ENCODE results near the gene UGT2B7.
"Not testable (repeated sequence)": the region's sequence is repeated elsewhere in the genome, so short reads cannot be mapped to it uniquely, and the experiment has no call there.

The UGT2B7 gene

GRCh38 chr4:69088473-69088872, 7.8 kb upstream of the UGT2B7 start:
- no peak for DNase-seq (ENCODE audit: low read depth)

GRCh38 chr4:69089388-69089787, 6.9 kb upstream of the UGT2B7 start:
- DNase-seq (ENCODE audit: low read depth): no peak

GRCh38 chr4:69092190-69092589, 4.1 kb upstream of the UGT2B7 start:
- no peak for DNase-seq (ENCODE audit: low read depth)

- DNase-seq (ENCODE audit: low read depth): no peak
These were observed 3.2 kb upstream of the UGT2B7 start for GRCh38 chr4:69092980-69093568.

- DNase-seq (ENCODE audit: low read depth): no peak
These were observed 2.6 kb upstream of the UGT2B7 start for GRCh38 chr4:69093681-69094080.

- DNase-seq (ENCODE audit: low read depth): peak; percentile 48
These were observed 958 bp upstream of the UGT2B7 start for GRCh38 chr4:69095301-69095731.

GRCh38 chr4:69096810-69097209, 536 bp downstream of the UGT2B7 start:
- no peak for DNase-seq (ENCODE audit: low read depth)

- no peak for DNase-seq (ENCODE audit: low read depth)
These were observed 2.2 kb downstream of the UGT2B7 start for GRCh38 chr4:69098470-69098869.

- no peak for DNase-seq (ENCODE audit: low read depth)
These were observed 3.6 kb downstream of the UGT2B7 start for GRCh38 chr4:69099910-69100309.

GRCh38 chr4:69102668-69103067, 6.4 kb downstream of the UGT2B7 start:
- DNase-seq (ENCODE audit: low read depth): not testable (repeated sequence)

- no peak for DNase-seq (ENCODE audit: low read depth)
These were observed 8.5 kb downstream of the UGT2B7 start for GRCh38 chr4:69104719-69105275.

- DNase-seq (ENCODE audit: low read depth): not testable (repeated sequence)
These were observed 19.0 kb downstream of the UGT2B7 start for GRCh38 chr4:69115151-69115850.

- DNase-seq (ENCODE audit: low read depth): no peak
These were observed 19.6 kb downstream of the UGT2B7 start for GRCh38 chr4:69115851-69116213.

GRCh38 chr4:69116645-69117321, 20.5 kb downstream of the UGT2B7 start:
- no peak for DNase-seq (ENCODE audit: low read depth)

- no peak for DNase-seq (ENCODE audit: low read depth)
These were observed 24.6 kb downstream of the UGT2B7 start for GRCh38 chr4:69120870-69121269.

- no peak for DNase-seq (ENCODE audit: low read depth)
These were observed 26.2 kb downstream of the UGT2B7 start for GRCh38 chr4:69122476-69122875.

GRCh38 chr4:69124941-69125340, 28.7 kb downstream of the UGT2B7 start:
- DNase-seq (ENCODE audit: low read depth): no peak

GRCh38 chr4:69126024-69126423, 29.8 kb downstream of the UGT2B7 start:
- no peak for DNase-seq (ENCODE audit: low read depth)

- DNase-seq (ENCODE audit: low read depth): no peak
These were observed 37.7 kb downstream of the UGT2B7 start for GRCh38 chr4:69133993-69134392.

- DNase-seq (ENCODE audit: low read depth): no peak
These were observed 38.2 kb downstream of the UGT2B7 start for GRCh38 chr4:69134471-69134870.

- DNase-seq (ENCODE audit: low read depth): no peak
These were observed 45.0 kb downstream of the UGT2B7 start for GRCh38 chr4:69141320-69141719.

GRCh38 chr4:69147334-69147733, 51.1 kb downstream of the UGT2B7 start:
- no peak for DNase-seq (ENCODE audit: low read depth)

GRCh38 chr4:69154021-69154420, 57.7 kb downstream of the UGT2B7 start:
- no peak for DNase-seq (ENCODE audit: low read depth)

Data from fibroblast of the conjunctiva (primary cell).